Fibroblast of lung (primary cell): Measurements from ENCODE around the gene C15orf40.

Source experiments
- CTCF ChIP-seq, 2 donors: IDR thresholded peaks in 1 of 2; conservative IDR thresholded peaks in 1 of 2; 1 replicate in 1 of 2; 2 replicates in 1 of 2; pipeline ENCODE4 v1.5.1; 2011 to 2012; ENCODE audit warnings: low read length in 2 of 2, control low read depth in 1 of 2, inconsistent platforms in 1 of 2, low read depth in 1 of 2, mild to moderate bottlenecking in 1 of 2
- EZH2 ChIP-seq: IDR thresholded peaks from 2 replicates; pipeline ENCODE4 v1.5.1; 2012; ENCODE audit warnings: low read length, control low read depth, mild to moderate bottlenecking; ENCODE audit errors: missing control alignments

GRCh38 chr15:82992436-82992998, 18.9 kb downstream of the C15orf40 start:
- TF ChIP-seq CTCF (conservative IDR thresholded peaks at IDR 0.05 in 1 of 2, IDR thresholded peaks at IDR 0.05 in 1 of 2; ENCODE audit: low read depth in 1 of 2, low read length in 2 of 2) (no peak), EZH2 (no peak)
